Stomach (tissue), 9 donors: ENCODE measurements around the gene SAPCD2. TPM values are rescaled to one million over a fixed set of nuclear protein-coding genes. Genes with fewer than 3 reads are reported as not detected.

Experiments
- DNase-seq, 2 donors: peaks; one replicate each; pipeline versions ENCODE4 v3.0.0 to v3.0.0-alpha.2; 2013 to 2019
- H3K27ac ChIP-seq, 5 donors: fragments of 200-600 bp in 4 of 5; sonication (generic) in 4 of 5; one replicate each; pipeline ENCODE4 v1.5.1; 2013 to 2019; ENCODE audit warnings: mild to moderate bottlenecking in 1 of 5, moderate library complexity in 1 of 5
- H3K27me3 ChIP-seq, 3 donors: fragments of 200-600 bp; sonication (generic); one replicate each; pipeline ENCODE4 v1.5.1; 2017 to 2019; ENCODE audit warnings: mixed run types in 1 of 3
- H3K36me3 ChIP-seq, 4 donors: fragments of 200-600 bp; sonication (generic); 1 replicate in 3 of 4; 2 replicates in 1 of 4; pipeline ENCODE4 v1.5.1; 2016 to 2019
- H3K4me1 ChIP-seq, 4 donors: fragments of 200-600 bp; sonication (generic); one replicate each; pipeline ENCODE4 v1.5.1; 2016 to 2019
- H3K4me3 ChIP-seq, 4 donors: fragments of 200-600 bp; sonication (generic) in 3 of 4; one replicate each; pipeline ENCODE4 v1.5.1; 2016 to 2019; ENCODE audit warnings: mild to moderate bottlenecking in 1 of 4
- H3K9me3 ChIP-seq, 4 donors: fragments of 200-600 bp; sonication (generic); one replicate each; pipeline ENCODE4 v1.5.1; 2016 to 2019
- CTCF ChIP-seq, 7 experiments: fragments of 450-650 bp in 4 of 7; fragments of 200-600 bp in 3 of 7; sonication (generic) in 3 of 7; IDR thresholded peaks; one replicate each; pipeline ENCODE4 v1.5.1; 2016 to 2019; ENCODE audit warnings: antibody characterized with exemption in 7 of 7, control low read depth in 2 of 7, mild to moderate bottlenecking in 1 of 7
- EP300 ChIP-seq: sonication (generic); formaldehyde crosslinking; IDR thresholded peaks from one replicate; pipeline ENCODE4 v1.6.1; 2017; ENCODE audit warnings: antibody characterized with exemption
- POLR2A ChIP-seq, 4 donors: fragments of 450-650 bp; IDR thresholded peaks; one replicate each; pipeline ENCODE4 v1.6.1; 2016; ENCODE audit warnings: antibody characterized with exemption in 4 of 4, control low read depth in 2 of 4, mild to moderate bottlenecking in 1 of 4, moderate library complexity in 1 of 4
- POLR2AphosphoS5 ChIP-seq, 3 donors: sonication (generic); formaldehyde crosslinking; IDR thresholded peaks; one replicate each; pipeline ENCODE4 v1.6.1; 2016; ENCODE audit warnings: antibody characterized with exemption in 3 of 3
- WGBS, 5 donors: extraction: QIAGEN DNeasy Blood & Tissue Kit in 3 of 5; methylation state at CpG; one replicate each; pipeline versions ENCODE4 v1.1.5 to v1.1.7; 2013 to 2018; 5-methylcytosine and 5-hydroxymethylcytosine counted together
- intact Hi-C: fragments of 100-400 bp; cut with DNase I; formaldehyde crosslinking; loops from one replicate; pipeline ENCODE4 v1.15.1; 2023; ENCODE audit warnings: low total_unique reads
- polyA plus RNA-seq, 3 donors: library from polyadenylated mRNA; stranded (reverse); fragments of 200-250 nt; gene quantifications; one replicate each; pipeline ENCODE4 v1.2.3, GENCODE V29; 2013
- total RNA-seq, 5 donors: library from RNA; depleted of rRNA; stranded (reverse); fragments of >200 nt; gene quantifications; one replicate each; pipeline versions ENCODE4 v1.1.0 to v1.2.3, GENCODE V29; 2014 to 2016
- donor health status: healthy with polysubstance abuse.
- donor health status: Bipolar disorder and iron deficiency.
- donor health status: healthy.

Gene SAPCD2
- total and polyA plus RNA-seq, 8 donors, result 1.7 to 84.9 (median 3.8) TPM; not detected in 1

- intact Hi-C loops, result loop anchor here (10.0 kb wide), 1 partner anchor 74 kb away; the partner anchor contains the start of gene LCN12
Measured at GRCh38 chr9:137029058-137029936, 41.1 kb downstream of the SAPCD2 start.

GRCh38 chr9:137028263-137029057 lies 41.9 kb downstream of the SAPCD2 start:
- peak overlapping the region; percentile 57 to 69 (median 64) for H3K4me3 ChIP-seq
- intact Hi-C loops, result loop anchor here (10.0 kb wide), 1 partner anchor 74 kb away; the partner anchor contains the start of gene LCN12
- DNase-seq, result peak; percentile 78 to 89
- TF ChIP-seq POLR2AphosphoS5 (IDR thresholded peaks at IDR 0.05), result no peak
- TF ChIP-seq CTCF (IDR thresholded peaks at IDR 0.05), result peak in 2 of 7 experiments; percentile 6 to 24
- H3K27ac ChIP-seq, result peak overlapping the region; percentile 54 to 81 (median 64)
- no peaks in the 10 kb centered on the region for H3K36me3 ChIP-seq
- WGBS, 5 donors, result 0 to 7% (median 1%) methylated on average over 5 to 97 of the region's 98 CpGs
- H3K9me3 ChIP-seq, result no peaks in the 10 kb centered on the region
- peaks cover 40 to 82% (median 64%) of the 10 kb centered on the region in 4 donors for H3K4me1 ChIP-seq
- no peaks in the 10 kb centered on the region for H3K27me3 ChIP-seq

More at GRCh38 chr9:137029058-137029936, 41.1 kb downstream of the SAPCD2 start:
- Histone ChIP-seq H3K36me3 (no peaks in the 10 kb centered on the region), H3K4me3 (peak overlapping the region; percentile 57 to 69 (median 64)), H3K27me3 (peaks cover 0 to under 1% (median 0%) of the 10 kb centered on the region in 3 donors), H3K27ac (peak overlapping the region; percentile 54 to 81 (median 64)), H3K9me3 (no peaks in the 10 kb centered on the region), H3K4me1 (peaks cover 40 to 75% (median 60%) of the 10 kb centered on the region in 4 donors)
- WGBS, 5 donors, result 25 to 38% (median 28%) methylated on average over 18 to 19 of the region's 19 CpGs
- TF ChIP-seq EP300 (no peak), POLR2AphosphoS5 (IDR thresholded peaks at IDR 0.05) (peak in 1 of 3 donors; percentile 15), POLR2A (IDR thresholded peaks at IDR 0.05) (no peak), CTCF (IDR thresholded peaks at IDR 0.05) (peak in 6 of 7 experiments; percentile 37 to 94 (median 88))
- peak; percentile 84 to 85 for DNase-seq

- no peak for TF ChIP-seq EP300
- no peak for TF ChIP-seq CTCF (IDR thresholded peaks at IDR 0.05)
- no peak for TF ChIP-seq POLR2AphosphoS5 (IDR thresholded peaks at IDR 0.05)
- Histone ChIP-seq H3K27ac (peak within 1 kb of the TSS; percentile 59 to 81 (median 68)), H3K9me3 (no peaks in the 10 kb centered on the region), H3K4me3 (peak within 1 kb of the TSS; percentile 57 to 69 (median 64)), H3K27me3 (no peaks in the 10 kb centered on the region), H3K4me1 (peaks cover 40 to 89% (median 67%) of the 10 kb centered on the region in 4 donors), H3K36me3 (no peaks in the 10 kb centered on the region)
- WGBS, 5 donors, result 2 to 32% (median 5%) methylated on average over 5 to 95 of the region's 95 CpGs
- DNase-seq, result peak in 1 of 2 donors; percentile 65
- intact Hi-C loops, result loop anchor here (10.0 kb wide), 1 partner anchor 73 kb away; the partner anchor contains the start of gene LCN12
Measured at GRCh38 chr9:137027369-137028262, 42.7 kb downstream of the SAPCD2 start, which contains the start of gene ABCA2. Gene ABCA2 (minus strand): TSS chr9:137028237. CDS start chr9:137028140, 97 bp downstream.
